Germinal center (tissue), 1 donor: ENCODE results near the gene OR4D9.
"Not testable (repeated sequence)": the region's sequence is repeated elsewhere in the genome, so short reads cannot be mapped to it uniquely, and the experiment has no call there.

Source experiments
- DNase-seq: peaks from one replicate; pipeline ENCODE4 v3.0.0; 2012; ENCODE audit warnings: mixed read lengths, low spot score

The OR4D9 gene

DNA sequence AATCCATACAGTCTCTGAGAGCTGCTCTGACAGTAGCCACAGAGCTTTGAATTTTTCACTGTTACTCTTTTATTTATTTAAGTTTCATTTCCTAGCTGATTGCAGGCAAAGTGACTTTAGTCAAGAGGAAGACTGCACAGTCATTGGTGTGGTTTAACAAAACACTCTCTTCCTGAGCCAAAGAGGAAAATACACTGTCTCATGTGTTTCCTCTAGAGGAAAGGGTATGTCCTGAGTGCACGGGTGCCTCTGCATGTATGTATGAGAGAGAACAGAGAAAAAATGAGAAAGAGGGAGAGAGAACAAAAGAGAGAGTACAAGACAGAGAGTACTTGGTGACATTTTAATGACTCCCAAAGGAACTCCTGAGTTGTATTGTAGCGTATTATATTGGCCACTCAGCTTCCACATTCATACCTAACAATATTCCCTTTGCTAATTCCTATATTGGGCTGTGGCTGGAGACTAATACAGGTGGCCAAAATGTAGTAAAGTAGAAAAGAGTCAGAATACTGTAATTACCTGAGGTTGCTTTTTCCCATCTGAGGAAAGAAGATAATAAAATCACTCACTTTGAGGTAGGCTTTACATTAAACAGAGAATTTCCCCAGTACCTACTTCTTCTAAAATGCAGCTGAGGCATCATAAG, at the start of gene OR4D9:
OR4D9 (plus strand) TSS at position 599 of the 649 bp plus-strand sequence. CDS start 3,374 bp downstream, outside the sequence.
- DNase-seq: no peak

DNA sequence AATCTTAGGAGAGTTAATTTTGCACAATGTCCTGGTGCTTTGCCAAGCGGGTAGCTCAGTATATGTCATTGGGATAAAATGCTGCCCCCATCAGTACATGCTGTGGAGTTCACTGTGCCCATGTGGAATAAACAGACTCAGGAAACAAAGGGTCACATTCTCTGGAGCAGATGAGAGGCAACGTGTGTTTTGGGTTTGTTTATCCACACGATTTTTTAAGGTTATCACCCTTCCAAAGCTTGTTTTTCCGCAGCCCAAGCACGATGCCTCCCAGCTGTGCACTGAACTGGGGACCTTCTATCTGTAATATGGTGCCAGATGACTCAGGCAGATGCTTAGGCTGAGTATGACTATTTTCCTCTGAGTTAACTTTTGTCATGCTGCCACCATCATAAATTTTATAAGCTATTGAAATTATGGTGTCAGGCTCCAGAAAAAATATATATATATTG, 48.1 kb upstream of the OR4D9 start:
- no peak for DNase-seq

DNA sequence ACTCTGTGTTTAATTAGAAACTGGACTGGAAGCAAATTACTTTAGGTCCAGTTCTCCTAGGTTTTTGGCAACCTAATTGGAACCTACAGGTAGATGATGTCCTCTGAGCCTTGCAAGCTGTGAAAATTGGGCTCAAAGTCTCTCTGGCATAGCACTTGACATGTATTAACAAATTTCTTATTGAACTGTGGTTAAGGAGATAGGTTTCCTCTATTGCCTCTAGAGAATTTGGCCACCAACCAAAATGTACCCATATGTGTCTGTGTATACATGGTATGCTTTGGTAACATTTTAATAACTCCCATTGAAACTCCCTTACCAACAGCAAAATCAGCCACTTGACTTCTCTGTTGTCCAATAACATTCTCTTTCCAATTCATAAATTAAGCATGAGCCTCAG, 38.3 kb upstream of the OR4D9 start, which contains the start of gene OR4D10:
OR4D10 (plus strand) TSS at position 301 of the 400 bp plus-strand sequence. CDS start 4,115 bp downstream, outside the sequence.
- no peak for DNase-seq

GRCh38 chr11:59475176-59475575, 36.2 kb upstream of the OR4D9 start:
- no peak for DNase-seq

GRCh38 chr11:59479906-59480305, 31.4 kb upstream of the OR4D9 start:
- no peak for DNase-seq

GRCh38 chr11:59480359-59480758, 31.0 kb upstream of the OR4D9 start:
- no peak for DNase-seq

GRCh38 chr11:59501931-59502330, 9.4 kb upstream of the OR4D9 start:
- DNase-seq: no peak

DNA sequence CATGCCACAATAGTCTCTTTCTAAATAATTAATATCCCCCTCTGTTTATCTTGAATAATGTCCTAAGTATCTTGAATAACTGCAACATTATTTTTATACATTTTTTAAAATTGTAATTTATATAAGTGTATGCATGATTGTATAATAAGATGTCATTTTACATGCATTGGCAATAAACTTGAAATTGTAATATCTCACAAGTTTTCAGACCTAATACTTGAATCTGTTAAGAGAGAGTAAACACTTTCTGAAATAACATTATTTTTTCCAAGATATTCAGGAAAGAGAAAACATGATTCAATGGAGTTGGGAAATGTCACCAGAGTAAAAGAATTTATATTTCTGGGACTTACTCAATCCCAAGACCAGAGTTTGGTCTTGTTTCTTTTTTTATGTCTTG, 8.1 kb upstream of the OR4D9 start, which contains the start of gene OR4D11:
OR4D11 (plus strand) TSS at position 301 of the 400 bp plus-strand sequence; CDS start at position 301, 0 bp downstream.
- no peak for DNase-seq

DNA sequence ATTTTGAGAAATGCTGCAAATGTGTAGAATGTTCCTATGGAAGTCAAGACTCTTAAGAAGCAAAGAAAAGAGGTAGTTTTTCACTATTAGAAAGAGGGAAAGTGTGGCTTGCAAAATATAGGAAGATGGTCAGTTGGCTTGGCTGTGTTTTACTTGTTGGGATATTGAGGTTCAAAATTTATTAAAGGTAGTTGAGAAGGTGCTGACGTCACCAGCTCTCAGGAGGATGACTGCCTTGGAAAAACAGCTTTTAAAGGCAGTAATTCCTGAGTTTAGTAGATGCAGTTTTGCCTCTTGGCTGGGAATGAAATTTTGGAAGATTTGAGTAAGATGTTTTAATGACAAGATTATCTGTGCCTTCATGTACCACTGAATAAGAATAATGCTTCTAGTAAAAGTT, 336 bp downstream of the OR4D9 start:
- DNase-seq: no peak

- not testable (repeated sequence) for DNase-seq
Measured at GRCh38 chr11:59520139-59520538, 8.8 kb downstream of the OR4D9 start.

DNA sequence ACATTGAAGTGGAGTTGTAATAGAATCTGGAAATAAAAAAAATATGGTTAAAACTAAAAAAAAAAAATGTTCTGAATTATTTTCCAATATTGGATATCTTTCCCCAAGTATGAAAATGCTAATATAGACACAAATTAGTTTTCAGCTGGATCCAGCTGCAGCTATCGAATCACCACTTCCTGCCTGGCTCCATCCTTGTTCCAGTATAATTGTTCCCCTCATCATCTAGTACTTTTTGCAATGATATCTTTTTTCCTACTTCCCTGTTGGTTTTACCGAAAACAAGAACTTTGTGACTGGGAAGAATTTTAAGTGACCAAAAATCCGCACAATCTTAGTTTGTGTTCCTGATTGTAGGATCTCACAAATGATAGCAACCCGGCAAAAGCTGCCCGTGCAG, 9.4 kb downstream of the OR4D9 start:
- no peak for DNase-seq

GRCh38 chr11:59523541-59523940, 12.2 kb downstream of the OR4D9 start:
- no peak for DNase-seq

DNA sequence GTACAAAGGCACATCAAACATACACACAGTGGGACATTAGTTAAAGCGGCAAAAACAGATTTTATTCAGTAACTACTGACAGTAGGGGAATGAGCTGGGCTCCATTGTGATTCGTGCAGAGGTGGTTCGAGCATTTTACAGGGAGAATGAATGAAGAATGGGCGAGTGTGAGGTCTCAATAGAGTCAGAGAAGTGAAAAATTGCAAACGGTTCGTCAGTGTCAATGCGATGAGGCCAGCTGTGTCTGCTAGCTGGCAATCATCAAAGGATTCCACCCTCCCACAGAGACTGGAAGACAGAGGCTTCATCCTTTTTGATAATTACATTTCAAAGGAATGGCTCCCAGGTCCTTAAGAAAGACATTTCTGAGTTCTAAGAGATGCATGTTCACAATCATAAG, 17.4 kb downstream of the OR4D9 start:
- no peak for DNase-seq

GRCh38 chr11:59532620-59533019, 21.3 kb downstream of the OR4D9 start:
- no peak for DNase-seq

- DNase-seq: no peak
Measured at GRCh38 chr11:59534676-59535075, 23.3 kb downstream of the OR4D9 start.

DNA sequence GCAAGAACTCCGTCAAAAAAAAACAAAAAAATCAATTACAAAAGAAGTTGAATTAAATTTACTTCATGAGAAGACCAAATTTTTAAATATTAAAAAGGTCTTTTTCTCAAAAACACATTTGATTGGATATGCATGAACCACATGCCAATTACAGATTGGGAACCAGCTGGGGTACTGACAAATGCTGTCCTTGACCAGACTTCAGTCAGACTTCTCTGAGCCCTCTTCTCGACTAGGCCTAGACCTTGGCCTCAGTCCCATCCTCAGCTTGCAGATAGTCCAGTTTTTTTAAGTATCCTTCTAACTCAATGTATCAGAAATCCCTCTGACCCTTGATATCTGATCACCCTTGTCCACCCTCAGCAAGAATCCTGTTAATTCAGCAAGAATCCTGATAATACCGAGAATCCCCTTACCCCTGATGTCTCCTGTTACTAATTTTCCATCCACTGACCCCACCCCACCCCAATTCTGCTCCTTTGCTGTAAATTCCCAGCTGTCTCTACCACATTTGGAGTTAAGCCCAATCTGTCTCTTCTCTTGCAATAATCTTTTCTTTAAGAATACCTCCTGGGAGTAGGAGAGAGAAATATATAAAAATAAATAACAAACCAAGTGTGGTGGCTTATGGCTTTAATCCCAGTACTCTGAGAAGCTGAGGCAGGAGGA, 30.9 kb downstream of the OR4D9 start:
- DNase-seq: no peak

DNA sequence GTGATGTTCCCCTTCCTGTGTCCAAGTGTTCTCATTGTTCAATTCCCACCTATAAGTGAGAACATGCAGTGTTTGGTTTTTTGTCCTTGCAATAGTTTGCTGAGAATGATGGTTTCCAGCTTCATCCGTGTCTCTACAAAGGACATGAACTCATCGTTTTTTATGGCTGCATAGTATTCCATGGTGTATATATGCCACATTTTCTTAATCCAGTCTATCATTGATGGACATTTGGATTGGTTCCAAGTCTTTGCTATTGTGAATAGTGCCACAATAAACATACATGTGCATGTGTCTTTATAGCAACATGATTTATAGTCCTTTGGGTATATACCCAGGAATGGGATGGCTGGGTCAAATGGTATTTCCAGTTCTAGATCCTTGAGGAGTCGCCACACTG, 32.4 kb downstream of the OR4D9 start:
- not testable (repeated sequence) for DNase-seq

- DNase-seq: no peak
Measured at GRCh38 chr11:59544869-59545178, 33.5 kb downstream of the OR4D9 start.

DNA sequence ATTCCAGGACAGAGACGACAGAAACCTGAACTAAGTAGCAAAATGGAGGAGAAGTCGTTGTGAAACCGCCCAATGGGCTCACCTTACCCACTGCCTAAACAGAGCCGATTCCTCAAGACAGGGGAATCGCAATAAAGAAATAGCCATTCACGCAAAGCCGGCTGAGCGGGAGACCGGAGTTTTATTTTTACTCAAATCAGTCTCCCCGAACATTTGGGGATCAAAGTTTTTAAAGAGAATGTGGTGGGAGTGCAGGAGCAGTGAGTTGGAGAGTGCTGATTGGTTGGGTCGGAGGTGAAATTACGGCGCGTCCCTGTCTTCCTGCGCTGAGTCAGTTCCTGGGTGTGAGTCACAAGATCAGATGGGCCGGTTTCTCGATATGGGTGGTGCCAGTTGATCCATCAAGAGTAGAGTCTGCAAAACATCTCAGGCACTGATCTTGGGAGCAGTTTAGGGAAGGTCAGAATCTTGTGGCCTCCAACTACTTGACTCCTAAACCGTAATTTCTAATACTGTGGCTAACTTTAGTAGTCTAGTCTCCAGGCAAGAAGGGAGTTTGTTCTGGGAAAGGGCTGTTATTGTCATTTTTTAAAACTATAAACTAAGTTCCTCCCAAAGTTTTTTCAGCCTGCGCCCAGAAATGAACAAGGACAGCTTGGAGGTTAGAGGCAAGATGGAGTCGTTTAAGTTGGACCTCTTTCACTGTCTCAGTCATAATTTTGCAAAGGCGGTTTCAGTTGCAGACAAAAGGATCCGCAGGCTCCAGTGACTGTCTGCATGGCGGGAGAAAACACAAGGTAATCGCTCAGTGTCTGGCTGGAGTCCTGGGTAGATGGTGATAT, 34.1 kb downstream of the OR4D9 start:
- no peak for DNase-seq

DNA sequence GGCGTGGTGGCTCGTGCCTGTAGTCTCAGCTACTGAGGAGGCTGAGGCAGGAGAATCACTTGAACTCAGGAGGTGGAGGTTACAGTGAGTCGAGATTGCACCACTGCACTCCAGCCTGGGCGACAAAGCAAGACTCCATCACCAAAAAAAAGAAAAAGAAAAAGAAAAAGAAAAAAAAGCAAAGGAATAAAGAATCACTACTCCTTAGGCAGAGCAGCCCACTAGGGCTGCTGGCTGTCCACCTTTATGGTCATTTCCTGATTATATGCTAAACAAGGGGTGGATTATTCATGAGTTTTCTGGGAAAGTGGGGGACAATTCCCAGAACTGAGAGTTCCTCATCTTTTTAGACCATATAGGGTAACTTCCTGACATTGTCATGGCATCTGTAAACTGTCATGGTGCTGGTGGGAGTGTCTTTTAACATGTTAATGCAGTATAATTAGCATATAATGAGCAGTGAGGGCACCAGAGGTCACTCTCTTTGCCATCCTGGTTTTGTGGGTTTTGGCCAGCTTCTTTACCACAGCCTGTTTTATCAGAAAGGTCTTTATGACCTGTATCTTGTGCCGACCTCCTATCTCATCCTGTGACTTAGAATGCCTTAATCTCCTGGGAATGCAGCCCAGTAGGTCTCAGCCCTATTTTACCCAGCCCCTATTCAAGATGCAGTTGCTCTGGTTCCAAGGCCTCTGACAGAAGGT, 36.4 kb downstream of the OR4D9 start:
- not testable (repeated sequence) for DNase-seq

DNA sequence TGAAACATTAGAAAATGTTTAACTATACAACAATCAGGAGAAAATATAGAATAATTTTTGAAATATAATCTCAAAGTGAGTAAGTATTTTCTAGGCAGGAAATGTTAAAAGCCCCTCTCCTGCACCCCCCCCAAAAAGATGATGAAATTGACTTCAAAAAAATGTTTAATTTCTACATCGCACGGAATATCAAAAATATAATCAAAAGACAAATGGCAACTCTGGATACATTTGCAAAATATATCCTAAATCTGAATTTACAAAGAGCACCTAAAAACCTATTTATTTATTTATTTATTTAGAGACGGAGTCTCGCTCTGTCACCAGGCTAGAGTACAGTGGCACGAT, 36.9 kb downstream of the OR4D9 start:
- DNase-seq: no peak

DNA sequence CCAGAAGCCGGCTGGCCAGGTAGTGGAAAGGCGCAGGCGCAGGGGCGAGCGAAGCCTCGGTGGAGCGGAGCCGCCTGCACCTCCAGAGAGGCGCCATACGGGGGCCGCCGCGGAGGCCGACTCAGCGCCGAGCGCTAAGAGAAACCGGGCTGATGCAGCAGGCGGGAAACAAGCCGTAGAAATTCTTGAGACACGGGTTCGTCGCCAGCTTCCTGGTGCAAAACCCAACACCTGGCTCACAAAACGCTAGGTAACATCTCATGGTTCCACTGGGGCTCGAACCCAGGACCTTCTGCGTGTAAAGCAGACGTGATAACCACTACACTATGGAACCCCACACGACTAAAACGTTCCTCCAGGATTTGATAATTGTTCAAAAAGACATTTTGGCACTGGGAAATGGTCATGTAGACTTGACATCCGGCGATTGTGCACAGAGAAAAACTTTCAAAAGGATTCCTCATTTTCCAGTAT, 39.1 kb downstream of the OR4D9 start:
- peak; percentile 80 for DNase-seq
